ENCODE results near the gene BCAS1.

BCAS1 gene

DNA sequence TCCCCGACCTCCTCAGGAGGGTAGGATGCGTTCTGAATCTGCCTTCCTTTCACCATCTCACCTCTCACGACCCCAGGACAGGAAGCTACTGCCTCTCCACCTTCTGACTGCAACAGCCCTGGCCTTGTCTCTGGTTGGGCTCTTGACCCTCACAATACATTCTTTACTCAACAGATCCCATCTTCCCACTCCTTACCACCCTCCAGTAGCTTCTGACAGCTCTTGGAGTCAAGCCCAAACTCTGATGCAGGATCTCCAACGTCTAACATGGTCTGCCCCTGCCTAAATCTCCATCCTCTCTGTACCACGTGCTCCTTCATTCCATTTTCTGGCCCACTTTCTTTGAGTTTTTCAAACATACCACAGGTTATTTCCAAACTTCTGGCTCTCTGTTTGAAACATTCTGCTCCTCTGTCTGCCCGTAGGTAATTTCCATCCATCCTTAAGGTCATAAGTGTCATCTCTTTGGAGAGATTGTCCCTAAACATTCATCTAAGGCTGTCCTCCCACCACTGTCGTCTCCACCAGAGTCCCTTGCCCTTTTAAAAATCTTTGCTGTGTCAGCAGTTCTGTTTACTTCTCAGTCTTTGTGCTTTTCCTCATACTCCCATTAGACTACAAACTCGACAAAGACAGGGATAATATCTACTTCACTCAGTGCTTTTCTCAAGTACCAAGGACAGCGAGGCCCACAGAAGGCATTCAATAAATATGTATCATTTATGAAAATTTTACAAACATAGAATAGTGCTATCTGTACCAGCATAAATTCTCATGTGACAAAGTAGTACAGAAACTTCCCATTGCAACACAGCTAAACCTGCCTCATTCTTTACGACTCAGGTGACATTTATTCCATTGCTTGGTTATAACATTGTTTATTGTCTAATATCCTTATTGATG, 73.6 kb downstream of the BCAS1 start:
- Histone ChIP-seq H3K36me3 (ENCODE audit: insufficient read depth, low read length) (no peaks in the 10 kb centered on the region), H3K9ac (ENCODE audit: low read depth, low read length) (no peak overlapping the region), H3K4me2 (ENCODE audit: insufficient read depth, low read length) (no peak overlapping the region), H3K4me1 (ENCODE audit: insufficient read depth, low read length) (no peaks in the 10 kb centered on the region), H3K27ac (ENCODE audit: low read length) (no peak overlapping the region), H3K27me3 (ENCODE audit: insufficient read depth, low read length, poor library complexity) (peaks cover 5% of the 10 kb centered on the region), H2AFZ (ENCODE audit: low read depth, low read length) (no peak overlapping the region), H3K4me3 (ENCODE audit: low read depth in 1 of 2, low read length in 2 of 2) (no peak overlapping the region), H3K79me2 (ENCODE audit: insufficient read depth, low read length) (no peaks in the 10 kb centered on the region), H4K20me1 (ENCODE audit: insufficient read depth, low read length) (no peaks in the 10 kb centered on the region), H3K9me3 (ENCODE audit: insufficient read depth, low read length, severe bottlenecking) (peaks cover 5% of the 10 kb centered on the region)
- ATAC-seq (ENCODE audit: insufficient read depth, low read depth), result no peak
- no peak for TF ChIP-seq EZH2 (IDR thresholded peaks at IDR 0.05; ENCODE audit: borderline replicate concordance, low read depth, low read length, severe bottlenecking)
- no peak for TF ChIP-seq CTCF (IDR thresholded peaks at IDR 0.05; ENCODE audit: borderline replicate concordance, extremely low read depth, low read length, poor library complexity, severe bottlenecking)
- DNase-seq, result no peak

- Histone ChIP-seq H3K9ac (ENCODE audit: low read depth, low read length) (no peak overlapping the region), H3K4me1 (ENCODE audit: insufficient read depth, low read length) (no peaks in the 10 kb centered on the region), H3K27me3 (ENCODE audit: insufficient read depth, low read length, poor library complexity) (peaks cover 13% of the 10 kb centered on the region), H3K9me3 (ENCODE audit: insufficient read depth, low read length, severe bottlenecking) (peaks cover 5% of the 10 kb centered on the region), H2AFZ (ENCODE audit: low read depth, low read length) (no peak overlapping the region), H3K27ac (ENCODE audit: low read length) (no peak overlapping the region), H4K20me1 (ENCODE audit: insufficient read depth, low read length) (no peaks in the 10 kb centered on the region), H3K36me3 (ENCODE audit: insufficient read depth, low read length) (no peaks in the 10 kb centered on the region), H3K79me2 (ENCODE audit: insufficient read depth, low read length) (no peaks in the 10 kb centered on the region), H3K4me2 (ENCODE audit: insufficient read depth, low read length) (no peak overlapping the region), H3K4me3 (ENCODE audit: low read depth in 1 of 2, low read length in 2 of 2) (no peak overlapping the region)
- ATAC-seq (ENCODE audit: insufficient read depth, low read depth) (no peak), DNase-seq (no peak)
- TF ChIP-seq EZH2 (IDR thresholded peaks at IDR 0.05; ENCODE audit: borderline replicate concordance, low read depth, low read length, severe bottlenecking) (no peak), CTCF (IDR thresholded peaks at IDR 0.05; ENCODE audit: borderline replicate concordance, extremely low read depth, low read length, poor library complexity, severe bottlenecking) (no peak)
Measured at GRCh38 chr20:53995949-53996348, 74.4 kb downstream of the BCAS1 start.

- TF ChIP-seq EZH2 (IDR thresholded peaks at IDR 0.05; ENCODE audit: borderline replicate concordance, low read depth, low read length, severe bottlenecking), result no peak
- TF ChIP-seq CTCF (IDR thresholded peaks at IDR 0.05; ENCODE audit: borderline replicate concordance, extremely low read depth, low read length, poor library complexity, severe bottlenecking), result no peak
- Histone ChIP-seq H3K4me1 (ENCODE audit: insufficient read depth, low read length) (no peaks in the 10 kb centered on the region), H3K36me3 (ENCODE audit: insufficient read depth, low read length) (no peaks in the 10 kb centered on the region), H4K20me1 (ENCODE audit: insufficient read depth, low read length) (no peaks in the 10 kb centered on the region), H3K27me3 (ENCODE audit: insufficient read depth, low read length, poor library complexity) (peaks cover 29% of the 10 kb centered on the region), H3K27ac (ENCODE audit: low read length) (no peak overlapping the region), H3K9me3 (ENCODE audit: insufficient read depth, low read length, severe bottlenecking) (no peaks in the 10 kb centered on the region), H3K4me2 (ENCODE audit: insufficient read depth, low read length) (no peak overlapping the region), H2AFZ (ENCODE audit: low read depth, low read length) (no peak overlapping the region), H3K4me3 (ENCODE audit: low read depth in 1 of 2, low read length in 2 of 2) (no peak overlapping the region), H3K79me2 (ENCODE audit: insufficient read depth, low read length) (no peaks in the 10 kb centered on the region), H3K9ac (ENCODE audit: low read depth, low read length) (no peak overlapping the region)
- ATAC-seq (ENCODE audit: insufficient read depth, low read depth) (no peak), DNase-seq (no peak)
Measured at GRCh38 chr20:53994088-53994487, 76.3 kb downstream of the BCAS1 start.

Measured in DND-41 (cell line).